SK-N-SH (cell line): ENCODE measurements around the gene MMAB. TPM values are rescaled to one million over a fixed set of nuclear protein-coding genes. Genes with fewer than 3 reads are reported as not detected.

Source experiments
- CTCF ChIA-PET: fragments of 300-600, 350-600 bp; formaldehyde crosslinking; extraction: SDS; loops from one replicate; lab custom pipeline; 2021; lab: Yijun Ruan, JAX
- POLR2A ChIA-PET: fragments of 350-600 bp; sonication (Branson Sonifier 250); formaldehyde crosslinking; extraction: SDS; loops from one replicate; lab custom pipeline; 2020; ENCODE audit warnings: antibody characterized with exemption, inconsistent platforms; lab: Yijun Ruan, JAX
- DNase-seq: peaks from one replicate; pipeline ENCODE4 v3.0.0; 2012
- H2AFZ ChIP-seq: fragments of 200-600 bp; sonication (generic); 2 replicates; pipeline ENCODE4 v1.8.1; 2016; ENCODE audit warnings: antibody characterized with exemption, mild to moderate bottlenecking, low read depth
- H3F3A ChIP-seq: fragments of 200-600 bp; sonication (generic); replicated peaks from 2 replicates; pipeline ENCODE3; 2016; ENCODE audit warnings: antibody characterized with exemption, mild to moderate bottlenecking; ENCODE audit not compliant: insufficient read depth
- H3K27ac ChIP-seq, 2 experiments: fragments of 200-500 bp in 1 of 2; fragments of 200-600 bp in 1 of 2; sonication (Bioruptor generic) in 1 of 2; sonication (generic), shearing (Covaris generic) in 1 of 2; 2 replicates each; pipeline versions ENCODE4 v1.5.1 to v1.6.1; 2014 to 2016; ENCODE audit warnings: low read depth in 2 of 2, inconsistent platforms in 1 of 2, low read length in 1 of 2, mild to moderate bottlenecking in 1 of 2, mixed read lengths in 1 of 2
- H3K27me3 ChIP-seq: fragments of 200-600 bp; sonication (generic), shearing (Covaris generic); 2 replicates; pipeline ENCODE4 v1.6.1; 2016; ENCODE audit warnings: mixed run types; ENCODE audit not compliant: insufficient read depth
- H3K36me3 ChIP-seq, 2 experiments: fragments of 200-500 bp in 1 of 2; fragments of 200-600 bp in 1 of 2; sonication (Bioruptor generic) in 1 of 2; sonication (generic) in 1 of 2; replicated peaks in 1 of 2; 2 replicates each; pipeline versions ENCODE3 to v1.5.1; 2014 to 2016; ENCODE audit warnings: low read length in 1 of 2, mild to moderate bottlenecking in 1 of 2; ENCODE audit not compliant: insufficient read depth in 2 of 2, control insufficient read depth in 1 of 2
- H3K4me1 ChIP-seq, 2 experiments: fragments of 200-500 bp in 1 of 2; fragments of 200-600 bp in 1 of 2; sonication (Bioruptor generic) in 1 of 2; sonication (generic), shearing (Covaris generic) in 1 of 2; 2 replicates each; pipeline versions ENCODE4 v1.5.1 to v1.6.1; 2014 to 2016; ENCODE audit warnings: low read depth in 1 of 2, low read length in 1 of 2, mixed run types in 1 of 2; ENCODE audit not compliant: insufficient read depth in 2 of 2, control insufficient read depth in 1 of 2
- H3K4me2 ChIP-seq: fragments of 200-600 bp; sonication (generic), shearing (Covaris generic); 2 replicates; pipeline ENCODE4 v1.6.1; 2017; ENCODE audit warnings: mixed run types
- H3K4me3 ChIP-seq, 2 experiments: fragments of 200-500 bp in 1 of 2; fragments of 200-600 bp in 1 of 2; sonication (Bioruptor generic) in 1 of 2; sonication (generic), shearing (Covaris generic) in 1 of 2; 2 replicates each; pipeline versions ENCODE4 v1.5.1 to v1.8.1; 2014 to 2016; ENCODE audit warnings: low read depth in 2 of 2, inconsistent platforms in 1 of 2, low read length in 1 of 2, mild to moderate bottlenecking in 1 of 2, mixed read lengths in 1 of 2, moderate library complexity in 1 of 2
- H3K79me2 ChIP-seq: fragments of 200-600 bp; sonication (generic); 2 replicates; pipeline ENCODE4 v1.8.1; 2017; ENCODE audit warnings: mild to moderate bottlenecking; ENCODE audit not compliant: insufficient read depth
- H3K9ac ChIP-seq: fragments of 200-600 bp; sonication (generic); 2 replicates; pipeline ENCODE4 v1.6.1; 2017; ENCODE audit warnings: mixed run types
- H3K9me2 ChIP-seq: fragments of 200-600 bp; sonication (generic); 2 replicates; pipeline ENCODE4 v1.6.1; 2017; ENCODE audit warnings: mixed run types
- H3K9me3 ChIP-seq: fragments of 200-600 bp; sonication (generic); 2 replicates; pipeline ENCODE4 v1.6.1; 2017; ENCODE audit warnings: mixed run types, mild to moderate bottlenecking, moderate library complexity
- H4K20me1 ChIP-seq: fragments of 200-600 bp; sonication (generic); 2 replicates; pipeline ENCODE4 v1.6.1; 2017; ENCODE audit warnings: mild to moderate bottlenecking, mixed run types; ENCODE audit not compliant: insufficient read depth
- CHD2 ChIP-seq: fragments of 150-350 bp; IDR thresholded peaks from 2 replicates; pipeline ENCODE4 v1.6.1; 2018; ENCODE audit warnings: low read length; ENCODE audit not compliant: partially characterized antibody
- EP300 ChIP-seq, 2 experiments: IDR thresholded peaks; 2 replicates each; pipeline versions ENCODE4 v1.4.0 to v1.6.1; 2012; ENCODE audit warnings: borderline replicate concordance in 1 of 2, low read depth in 1 of 2, low read length in 1 of 2
- EZH2phosphoT487 ChIP-seq: fragments of 200-600 bp; sonication (generic); IDR thresholded peaks from 2 replicates; pipeline ENCODE4 v1.6.1; 2017; ENCODE audit warnings: low read depth, mixed run types, mild to moderate bottlenecking, antibody characterized with exemption, moderate library complexity, borderline replicate concordance
- FOXJ3 ChIP-seq: sonication (generic); formaldehyde crosslinking; IDR thresholded peaks from 2 replicates; pipeline ENCODE4 v1.5.1; 2020; ENCODE audit warnings: mild to moderate bottlenecking, missing genetic modification reagents
- FOXM1 ChIP-seq: IDR thresholded peaks from 2 replicates; pipeline ENCODE4 v1.4.0; 2012; ENCODE audit warnings: low read depth, mild to moderate bottlenecking
- GABPA ChIP-seq: IDR thresholded peaks from 2 replicates; pipeline ENCODE4 v1.4.0; 2012; ENCODE audit warnings: low read depth, mild to moderate bottlenecking
- JUND ChIP-seq: IDR thresholded peaks from 2 replicates; pipeline ENCODE4 v1.4.0; 2012
- MXI1 ChIP-seq: IDR thresholded peaks from 2 replicates; pipeline ENCODE4 v1.6.1; 2012; ENCODE audit warnings: mild to moderate bottlenecking, low read depth, low read length, improper control_type of control experiment
- RCOR1 ChIP-seq: fragments of 150-350 bp; IDR thresholded peaks from 2 replicates; pipeline ENCODE4 v1.6.1; 2017; ENCODE audit warnings: antibody characterized with exemption, low read length
- SIN3A ChIP-seq: IDR thresholded peaks from 2 replicates; pipeline ENCODE4 v1.6.1; 2012; ENCODE audit warnings: low read depth, mild to moderate bottlenecking, low read length, moderate library complexity, borderline replicate concordance
- SMC3 ChIP-seq: IDR thresholded peaks from 2 replicates; pipeline ENCODE4 v1.6.1; 2012; ENCODE audit warnings: low read depth, low read length, improper control_type of control experiment
- TCF12 ChIP-seq: IDR thresholded peaks from 2 replicates; pipeline ENCODE4 v1.4.0; 2012
- TEAD4 ChIP-seq: IDR thresholded peaks from 2 replicates; pipeline ENCODE4 v1.4.0; 2012; ENCODE audit warnings: mild to moderate bottlenecking, borderline replicate concordance; ENCODE audit not compliant: insufficient read depth
- YY1 ChIP-seq: IDR thresholded peaks from 2 replicates; pipeline ENCODE4 v1.4.0; 2012; ENCODE audit warnings: low read depth, mild to moderate bottlenecking
- WGBS: methylation state at CpG from one replicate; pipeline ENCODE4 v1.1.6; 2017; ENCODE audit warnings: low lambda C conversion rate; 5-methylcytosine and 5-hydroxymethylcytosine counted together
- polyA plus RNA-seq, 3 experiments: library from polyadenylated mRNA; depleted of rRNA; stranded (reverse); fragments of >200 nt; gene quantifications; 2 replicates each; pipeline ENCODE4 v1.2.3, GENCODE V29; 2012
- TF ChIP-seq, protein P1 (sequence below): IDR thresholded peaks from 2 replicates; pipeline ENCODE4 v1.6.1; 2012; ENCODE audit warnings: mild to moderate bottlenecking, low read depth, low read length, moderate library complexity
- TF ChIP-seq, protein P2 (sequence below): IDR thresholded peaks from 2 replicates; pipeline ENCODE4 v1.4.0; 2012; ENCODE audit warnings: low read depth, borderline replicate concordance
- TF ChIP-seq, protein P3 (sequence below): fragments of 150-350 bp; IDR thresholded peaks from 2 replicates; pipeline ENCODE4 v1.6.1; 2017; ENCODE audit warnings: antibody characterized with exemption, low read length, low read depth, borderline replicate concordance
- TF ChIP-seq, protein P4 (sequence below): fragments of 200-600 bp; sonication (generic); IDR thresholded peaks from 2 replicates; pipeline ENCODE4 v1.6.1; 2017; ENCODE audit warnings: antibody characterized with exemption, mild to moderate bottlenecking, moderate library complexity
- TF ChIP-seq, protein P5 (sequence below): fragments of 150-350 bp; IDR thresholded peaks from 2 replicates; pipeline ENCODE4 v1.6.1; 2016; ENCODE audit warnings: mild to moderate bottlenecking, low read depth, low read length

The MMAB gene
- polyA plus RNA-seq, 1 of the 3 experiments (the other 2 are of a cell fraction), result 15.9 TPM

DNA sequence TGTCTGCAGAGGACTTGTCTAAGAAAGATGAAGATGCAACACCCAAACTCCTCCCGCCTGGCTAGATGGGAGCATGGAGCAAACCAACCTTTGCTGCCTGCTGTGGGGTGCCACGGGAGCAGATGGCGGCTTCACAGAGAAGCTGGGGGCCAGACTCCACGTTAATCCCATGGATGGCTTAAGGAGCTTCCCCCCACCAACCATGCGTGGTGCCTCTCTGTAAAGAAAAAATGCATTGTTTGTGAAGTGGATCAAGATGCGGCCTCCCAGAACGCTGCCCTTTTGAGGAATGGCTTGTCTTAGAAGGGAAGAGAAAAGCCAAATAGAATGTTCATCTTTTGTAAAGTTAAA is 15.9 kb upstream of the MMAB start:
- POLR2A ChIA-PET, result interaction anchor here (1.1 to 1.3 kb wide), 3 partner anchors 13 to 125 kb away, joined by 3 to 4 read pairs (median 3); partner anchors contain the start of gene FAM222A
- peaks cover 0 to 29% of the 10 kb centered on the region in 2 experiments; a peak in 2 of 4 replicates for H3K4me1 ChIP-seq
- CTCF ChIA-PET, result interaction anchor here (0.7 to 14.2 kb wide), 9 partner anchors 9 to 186 kb away, joined by 3 to 175 read pairs (median 5); partner anchors contain the start of genes FAM222A, MMAB and MVK

More for the DNA sequence above, 15.9 kb upstream of the MMAB start:
- H3K27me3 ChIP-seq, result no peaks in the 10 kb centered on the region
- H3K4me3 ChIP-seq, result no peak overlapping the region
- H3K27ac ChIP-seq, result no peak overlapping the region
- DNase-seq, result no peak
- no peak overlapping the region for H3K9ac ChIP-seq
- no peak overlapping the region for H3K4me2 ChIP-seq
- H3K36me3 ChIP-seq, result peaks cover 0 to 12% of the 10 kb centered on the region in 2 experiments
- whole genome bisulfite sequencing, result 84% methylated on average over 7 of the region's 7 CpGs
- no peaks in the 10 kb centered on the region for H3K9me3 ChIP-seq
- peaks cover 1% of the 10 kb centered on the region for H3F3A ChIP-seq
- no peak overlapping the region for H2AFZ ChIP-seq
- H3K79me2 ChIP-seq, result no peaks in the 10 kb centered on the region
- TF ChIP-seq, protein P1, sequence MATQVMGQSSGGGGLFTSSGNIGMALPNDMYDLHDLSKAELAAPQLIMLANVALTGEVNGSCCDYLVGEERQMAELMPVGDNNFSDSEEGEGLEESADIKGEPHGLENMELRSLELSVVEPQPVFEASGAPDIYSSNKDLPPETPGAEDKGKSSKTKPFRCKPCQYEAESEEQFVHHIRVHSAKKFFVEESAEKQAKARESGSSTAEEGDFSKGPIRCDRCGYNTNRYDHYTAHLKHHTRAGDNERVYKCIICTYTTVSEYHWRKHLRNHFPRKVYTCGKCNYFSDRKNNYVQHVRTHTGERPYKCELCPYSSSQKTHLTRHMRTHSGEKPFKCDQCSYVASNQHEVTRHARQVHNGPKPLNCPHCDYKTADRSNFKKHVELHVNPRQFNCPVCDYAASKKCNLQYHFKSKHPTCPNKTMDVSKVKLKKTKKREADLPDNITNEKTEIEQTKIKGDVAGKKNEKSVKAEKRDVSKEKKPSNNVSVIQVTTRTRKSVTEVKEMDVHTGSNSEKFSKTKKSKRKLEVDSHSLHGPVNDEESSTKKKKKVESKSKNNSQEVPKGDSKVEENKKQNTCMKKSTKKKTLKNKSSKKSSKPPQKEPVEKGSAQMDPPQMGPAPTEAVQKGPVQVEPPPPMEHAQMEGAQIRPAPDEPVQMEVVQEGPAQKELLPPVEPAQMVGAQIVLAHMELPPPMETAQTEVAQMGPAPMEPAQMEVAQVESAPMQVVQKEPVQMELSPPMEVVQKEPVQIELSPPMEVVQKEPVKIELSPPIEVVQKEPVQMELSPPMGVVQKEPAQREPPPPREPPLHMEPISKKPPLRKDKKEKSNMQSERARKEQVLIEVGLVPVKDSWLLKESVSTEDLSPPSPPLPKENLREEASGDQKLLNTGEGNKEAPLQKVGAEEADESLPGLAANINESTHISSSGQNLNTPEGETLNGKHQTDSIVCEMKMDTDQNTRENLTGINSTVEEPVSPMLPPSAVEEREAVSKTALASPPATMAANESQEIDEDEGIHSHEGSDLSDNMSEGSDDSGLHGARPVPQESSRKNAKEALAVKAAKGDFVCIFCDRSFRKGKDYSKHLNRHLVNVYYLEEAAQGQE, result no peak
- TF ChIP-seq GABPA, result no peak
- no peak for TF ChIP-seq CHD2
- no peak for TF ChIP-seq FOXM1
- TF ChIP-seq MXI1, result no peak
- TF ChIP-seq, protein P2, sequence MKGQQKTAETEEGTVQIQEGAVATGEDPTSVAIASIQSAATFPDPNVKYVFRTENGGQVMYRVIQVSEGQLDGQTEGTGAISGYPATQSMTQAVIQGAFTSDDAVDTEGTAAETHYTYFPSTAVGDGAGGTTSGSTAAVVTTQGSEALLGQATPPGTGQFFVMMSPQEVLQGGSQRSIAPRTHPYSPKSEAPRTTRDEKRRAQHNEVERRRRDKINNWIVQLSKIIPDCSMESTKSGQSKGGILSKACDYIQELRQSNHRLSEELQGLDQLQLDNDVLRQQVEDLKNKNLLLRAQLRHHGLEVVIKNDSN, result no peak
- no peak for TF ChIP-seq TEAD4
- no peak for TF ChIP-seq TCF12
- TF ChIP-seq, protein P3, sequence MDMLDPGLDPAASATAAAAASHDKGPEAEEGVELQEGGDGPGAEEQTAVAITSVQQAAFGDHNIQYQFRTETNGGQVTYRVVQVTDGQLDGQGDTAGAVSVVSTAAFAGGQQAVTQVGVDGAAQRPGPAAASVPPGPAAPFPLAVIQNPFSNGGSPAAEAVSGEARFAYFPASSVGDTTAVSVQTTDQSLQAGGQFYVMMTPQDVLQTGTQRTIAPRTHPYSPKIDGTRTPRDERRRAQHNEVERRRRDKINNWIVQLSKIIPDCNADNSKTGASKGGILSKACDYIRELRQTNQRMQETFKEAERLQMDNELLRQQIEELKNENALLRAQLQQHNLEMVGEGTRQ, result no peak
- no peak for TF ChIP-seq JUND
- TF ChIP-seq FOXJ3 (CRISPR knock-in tag), result no peak
- TF ChIP-seq SMC3, result no peak
- TF ChIP-seq EZH2phosphoT487, result no peak
- TF ChIP-seq RCOR1, result no peak
- no peak for TF ChIP-seq EP300 (IDR thresholded peaks at IDR 0.05; ENCODE audit: borderline replicate concordance in 1 of 2, low read depth in 1 of 2, low read length in 1 of 2)
- TF ChIP-seq YY1, result no peak
- TF ChIP-seq SIN3A, result no peak
- TF ChIP-seq, protein P4, sequence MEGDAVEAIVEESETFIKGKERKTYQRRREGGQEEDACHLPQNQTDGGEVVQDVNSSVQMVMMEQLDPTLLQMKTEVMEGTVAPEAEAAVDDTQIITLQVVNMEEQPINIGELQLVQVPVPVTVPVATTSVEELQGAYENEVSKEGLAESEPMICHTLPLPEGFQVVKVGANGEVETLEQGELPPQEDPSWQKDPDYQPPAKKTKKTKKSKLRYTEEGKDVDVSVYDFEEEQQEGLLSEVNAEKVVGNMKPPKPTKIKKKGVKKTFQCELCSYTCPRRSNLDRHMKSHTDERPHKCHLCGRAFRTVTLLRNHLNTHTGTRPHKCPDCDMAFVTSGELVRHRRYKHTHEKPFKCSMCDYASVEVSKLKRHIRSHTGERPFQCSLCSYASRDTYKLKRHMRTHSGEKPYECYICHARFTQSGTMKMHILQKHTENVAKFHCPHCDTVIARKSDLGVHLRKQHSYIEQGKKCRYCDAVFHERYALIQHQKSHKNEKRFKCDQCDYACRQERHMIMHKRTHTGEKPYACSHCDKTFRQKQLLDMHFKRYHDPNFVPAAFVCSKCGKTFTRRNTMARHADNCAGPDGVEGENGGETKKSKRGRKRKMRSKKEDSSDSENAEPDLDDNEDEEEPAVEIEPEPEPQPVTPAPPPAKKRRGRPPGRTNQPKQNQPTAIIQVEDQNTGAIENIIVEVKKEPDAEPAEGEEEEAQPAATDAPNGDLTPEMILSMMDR, result no peak
- TF ChIP-seq, protein P5, sequence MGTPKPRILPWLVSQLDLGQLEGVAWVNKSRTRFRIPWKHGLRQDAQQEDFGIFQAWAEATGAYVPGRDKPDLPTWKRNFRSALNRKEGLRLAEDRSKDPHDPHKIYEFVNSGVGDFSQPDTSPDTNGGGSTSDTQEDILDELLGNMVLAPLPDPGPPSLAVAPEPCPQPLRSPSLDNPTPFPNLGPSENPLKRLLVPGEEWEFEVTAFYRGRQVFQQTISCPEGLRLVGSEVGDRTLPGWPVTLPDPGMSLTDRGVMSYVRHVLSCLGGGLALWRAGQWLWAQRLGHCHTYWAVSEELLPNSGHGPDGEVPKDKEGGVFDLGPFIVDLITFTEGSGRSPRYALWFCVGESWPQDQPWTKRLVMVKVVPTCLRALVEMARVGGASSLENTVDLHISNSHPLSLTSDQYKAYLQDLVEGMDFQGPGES, result no peak
- no peaks in the 10 kb centered on the region for H3K9me2 ChIP-seq
- no peaks in the 10 kb centered on the region for H4K20me1 ChIP-seq
